Mesendoderm (in vitro differentiated cells): Measurements from ENCODE around the gene PNMA8B. TPM values are rescaled to one million over a fixed set of nuclear protein-coding genes. Genes with fewer than 3 reads are reported as not detected.

Source experiments
- DNase-seq: peaks from one replicate; pipeline ENCODE4 v3.0.0; 2013
- H2AK5ac ChIP-seq: 2 replicates; pipeline ENCODE4 v1.6.1; 2013; ENCODE audit warnings: low read length, inconsistent platforms
- H2BK120ac ChIP-seq: 2 replicates; pipeline ENCODE4 v1.6.1; 2013; ENCODE audit warnings: low read depth, mild to moderate bottlenecking, low read length, moderate library complexity, mixed read lengths
- H2BK15ac ChIP-seq: replicated peaks from 2 replicates; pipeline ENCODE4 v1.6.1; 2013; ENCODE audit warnings: low read depth, mild to moderate bottlenecking, moderate library complexity
- H2BK5ac ChIP-seq: 2 replicates; pipeline ENCODE4 v1.6.1; 2013; ENCODE audit warnings: low read length, inconsistent platforms
- H3K18ac ChIP-seq: 2 replicates; pipeline ENCODE4 v1.6.1; 2013; ENCODE audit warnings: mild to moderate bottlenecking, low read length, mixed read lengths
- H3K23ac ChIP-seq: one replicate; pipeline ENCODE4 v1.6.1; 2013; ENCODE audit warnings: low read length
- H3K27ac ChIP-seq: 2 replicates; pipeline ENCODE4 v1.5.1; 2013; ENCODE audit warnings: low read depth, mild to moderate bottlenecking, inconsistent platforms, low read length, moderate library complexity
- H3K27me3 ChIP-seq: 2 replicates; pipeline ENCODE4 v1.6.1; 2013; ENCODE audit warnings: low read length, control low read depth, mild to moderate bottlenecking, inconsistent platforms; ENCODE audit not compliant: insufficient read depth, poor library complexity
- H3K36me3 ChIP-seq: 2 replicates; pipeline ENCODE4 v1.6.1; 2013; ENCODE audit warnings: low read length, inconsistent platforms; ENCODE audit not compliant: control insufficient read depth, insufficient read depth
- H3K4ac ChIP-seq: one replicate; pipeline ENCODE4 v1.6.1; 2013; ENCODE audit warnings: low read depth, mild to moderate bottlenecking, low read length, moderate library complexity
- H3K4me1 ChIP-seq: 2 replicates; pipeline ENCODE4 v1.6.1; 2013; ENCODE audit warnings: low read depth, low read length, inconsistent platforms; ENCODE audit not compliant: control insufficient read depth
- H3K4me2 ChIP-seq: 2 replicates; pipeline ENCODE4 v1.6.1; 2013; ENCODE audit warnings: low read length
- H3K4me3 ChIP-seq: 2 replicates; pipeline ENCODE4 v1.5.1; 2013; ENCODE audit warnings: mild to moderate bottlenecking, low read length
- H3K56ac ChIP-seq: one replicate; pipeline ENCODE4 v1.6.1; 2013; ENCODE audit warnings: low read length
- H3K79me1 ChIP-seq: 2 replicates; pipeline ENCODE4 v1.6.1; 2013; ENCODE audit warnings: low read length, inconsistent platforms
- H3K79me2 ChIP-seq: 2 replicates; pipeline ENCODE4 v1.6.1; 2013; ENCODE audit warnings: mild to moderate bottlenecking, low read length; ENCODE audit not compliant: control insufficient read depth, insufficient read depth
- H3K9ac ChIP-seq: 2 replicates; pipeline ENCODE4 v1.6.1; 2013; ENCODE audit warnings: low read length, inconsistent platforms
- H4K5ac ChIP-seq: one replicate; pipeline ENCODE4 v1.6.1; 2013; ENCODE audit warnings: low read length
- H4K8ac ChIP-seq: one replicate; pipeline ENCODE4 v1.6.1; 2013; ENCODE audit warnings: low read depth, mild to moderate bottlenecking, control low read depth, low read length, moderate library complexity
- WGBS: extraction: QIAGEN DNeasy Blood & Tissue Kit; methylation state at CpG from one replicate; pipeline ENCODE4 v1.1.7; 2013; ENCODE audit warnings: low lambda C conversion rate, missing lambda C conversion rate; ENCODE audit not compliant: insufficient coverage; ENCODE audit errors: extremely low coverage; 5-methylcytosine and 5-hydroxymethylcytosine counted together
- polyA plus RNA-seq, 2 experiments: library from polyadenylated mRNA; stranded (reverse); fragments of 200-250 nt; gene quantifications; one replicate each; pipeline ENCODE4 v1.2.3, GENCODE V29; 2013

Gene PNMA8B
- 0.10 TPM for polyA plus RNA-seq (2013, experiment 1 of 2)
- polyA plus RNA-seq (2013, experiment 2 of 2), result 0.15 TPM

DNA sequence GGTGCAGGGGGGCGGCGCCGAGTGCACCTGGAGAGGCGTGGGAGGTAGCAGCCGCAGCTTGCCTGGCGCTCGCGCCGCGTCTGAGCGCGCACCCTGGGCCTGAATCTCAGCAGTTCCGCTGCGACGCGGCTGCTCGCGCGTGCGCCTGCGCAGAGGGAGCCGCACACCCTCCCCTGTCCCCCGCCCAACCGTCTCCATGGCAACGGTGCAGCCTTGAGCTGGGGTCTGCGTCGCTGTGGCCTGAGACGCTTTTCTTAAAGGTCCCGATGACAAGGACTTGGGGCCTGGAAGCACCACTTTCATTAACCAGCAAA lies at the start of gene PNMA8B:
TSS of gene PNMA8B (minus strand) at position 82 of the 314 bp plus-strand sequence. CDS start 402 bp downstream, outside the sequence.
- no CpG with 5 or more reads among the region's 29 CpGs for WGBS
- no peaks in the 10 kb centered on the region for H3K4me1 ChIP-seq
- no peak within 1 kb of the TSS for H3K27ac ChIP-seq

DNA sequence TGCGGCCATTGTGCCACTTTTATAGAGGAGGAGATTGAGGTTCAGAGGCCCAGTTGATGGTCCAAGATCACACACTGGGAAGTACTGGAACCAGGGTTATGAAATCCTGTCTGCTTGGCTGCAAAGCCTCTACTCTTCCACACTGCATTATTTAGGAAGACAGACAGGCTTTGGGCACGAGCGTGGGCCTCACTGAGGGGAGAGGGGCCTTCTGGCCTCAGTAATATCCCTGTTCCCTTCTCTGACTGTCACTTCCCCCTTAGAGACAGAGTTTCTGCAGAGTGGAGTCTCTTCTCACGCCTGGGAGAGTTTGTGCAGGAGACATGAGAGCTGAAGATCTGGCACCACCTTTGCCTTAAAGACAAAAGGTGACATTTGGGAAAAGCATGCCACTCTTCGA lies 49.0 kb upstream of the PNMA8B start:
- WGBS, result no CpG with 5 or more reads among the region's 5 CpGs

More for the DNA sequence above, at the start of gene PNMA8B:
- H3K23ac ChIP-seq, result peak within 1 kb of the TSS; percentile 3
- peak; percentile 95 for DNase-seq
- H3K79me2 ChIP-seq, result no peaks in the 10 kb centered on the region
- H2BK15ac ChIP-seq, result no peak within 1 kb of the TSS
- no peak within 1 kb of the TSS for H3K18ac ChIP-seq
- no peak within 1 kb of the TSS for H2AK5ac ChIP-seq
- no peak within 1 kb of the TSS for H2BK5ac ChIP-seq
- H3K36me3 ChIP-seq, result no peaks in the 10 kb centered on the region
- H3K79me1 ChIP-seq, result no peaks in the 10 kb centered on the region
- peak within 1 kb of the TSS; percentile 60 for H3K4me2 ChIP-seq
- H3K56ac ChIP-seq, result peak within 1 kb of the TSS; percentile 74
- H2BK120ac ChIP-seq, result no peak within 1 kb of the TSS
- peak within 1 kb of the TSS; percentile 48 for H3K9ac ChIP-seq
- H3K27me3 ChIP-seq, result peaks cover 37% of the 10 kb centered on the region
- H4K5ac ChIP-seq, result no peak within 1 kb of the TSS
- no peak within 1 kb of the TSS for H4K8ac ChIP-seq
- H3K4ac ChIP-seq, result no peak within 1 kb of the TSS
- no peak within 1 kb of the TSS for H3K4me3 ChIP-seq

GRCh38 chr19:46542428-46543230 lies 47.0 kb upstream of the PNMA8B start:
- H4K5ac ChIP-seq, result no peak overlapping the region
- H3K9ac ChIP-seq, result no peak overlapping the region
- H3K79me2 ChIP-seq, result no peaks in the 10 kb centered on the region
- no peak overlapping the region for H3K4me3 ChIP-seq
- H3K27ac ChIP-seq, result no peak overlapping the region
- H2BK15ac ChIP-seq, result no peak overlapping the region
- no peaks in the 10 kb centered on the region for H3K36me3 ChIP-seq
- no peak overlapping the region for H2BK120ac ChIP-seq
- H2BK5ac ChIP-seq, result no peak overlapping the region
- H3K18ac ChIP-seq, result no peak overlapping the region
- H4K8ac ChIP-seq, result no peak overlapping the region
- H3K79me1 ChIP-seq, result no peaks in the 10 kb centered on the region
- no peak overlapping the region for H3K4me2 ChIP-seq
- no peaks in the 10 kb centered on the region for H3K27me3 ChIP-seq
- no CpG with 5 or more reads among the region's 15 CpGs for WGBS
- no peak overlapping the region for H3K4ac ChIP-seq
- H3K4me1 ChIP-seq, result no peaks in the 10 kb centered on the region
- DNase-seq, result peak; percentile 93
- H2AK5ac ChIP-seq, result no peak overlapping the region
- H3K56ac ChIP-seq, result no peak overlapping the region
- no peak overlapping the region for H3K23ac ChIP-seq

More for the DNA sequence above, 49.0 kb upstream of the PNMA8B start:
- Histone ChIP-seq H3K56ac (no peak overlapping the region), H3K4ac (no peak overlapping the region), H3K36me3 (no peaks in the 10 kb centered on the region), H2BK120ac (no peak overlapping the region), H3K4me2 (no peak overlapping the region), H3K27ac (no peak overlapping the region), H3K79me1 (no peaks in the 10 kb centered on the region), H3K27me3 (no peaks in the 10 kb centered on the region), H4K8ac (no peak overlapping the region), H3K23ac (no peak overlapping the region), H4K5ac (no peak overlapping the region), H2BK15ac (no peak overlapping the region), H3K79me2 (no peaks in the 10 kb centered on the region), H3K4me3 (no peak overlapping the region), H3K9ac (no peak overlapping the region), H3K4me1 (no peaks in the 10 kb centered on the region), H2AK5ac (no peak overlapping the region), H2BK5ac (no peak overlapping the region), H3K18ac (no peak overlapping the region)
- no peak for DNase-seq

GRCh38 chr19:46537136-46538097 lies 41.8 kb upstream of the PNMA8B start:
- no peak overlapping the region for H2BK15ac ChIP-seq
- H3K23ac ChIP-seq, result no peak overlapping the region
- H2BK5ac ChIP-seq, result no peak overlapping the region
- H3K4me1 ChIP-seq, result no peaks in the 10 kb centered on the region
- H2AK5ac ChIP-seq, result no peak overlapping the region
- H3K4ac ChIP-seq, result no peak overlapping the region
- H2BK120ac ChIP-seq, result no peak overlapping the region
- no CpG with 5 or more reads among the region's 19 CpGs for WGBS
- H3K79me2 ChIP-seq, result no peaks in the 10 kb centered on the region
- H3K36me3 ChIP-seq, result no peaks in the 10 kb centered on the region
- no peak overlapping the region for H4K5ac ChIP-seq
- peak; percentile 52 for DNase-seq
- no peak overlapping the region for H3K27ac ChIP-seq
- no peak overlapping the region for H3K4me2 ChIP-seq
- no peak overlapping the region for H3K56ac ChIP-seq
- H3K18ac ChIP-seq, result no peak overlapping the region
- H3K9ac ChIP-seq, result no peak overlapping the region
- no peak overlapping the region for H3K4me3 ChIP-seq
- H3K79me1 ChIP-seq, result no peaks in the 10 kb centered on the region
- H3K27me3 ChIP-seq, result no peaks in the 10 kb centered on the region
- H4K8ac ChIP-seq, result no peak overlapping the region

DNA sequence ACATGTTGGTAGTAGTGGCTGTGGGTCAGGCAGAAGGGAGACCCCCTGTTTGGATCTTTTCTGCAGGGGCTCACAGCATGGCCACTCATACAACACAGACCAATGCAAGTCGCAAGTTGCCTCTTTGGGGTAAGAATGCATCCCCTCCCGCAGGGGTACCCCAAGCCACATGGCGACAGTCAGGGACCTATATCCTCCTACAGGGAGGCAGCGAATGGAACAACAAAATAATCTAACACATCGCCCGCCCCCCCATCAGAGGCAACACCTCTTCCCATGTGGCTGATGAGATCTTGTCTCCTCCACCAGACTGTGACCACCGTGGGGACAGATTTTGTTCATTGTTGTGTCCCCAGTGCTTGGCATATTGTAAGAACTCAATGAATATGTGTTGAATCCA lies 40.7 kb upstream of the PNMA8B start:
- no peak overlapping the region for H2BK5ac ChIP-seq
- no peak overlapping the region for H4K5ac ChIP-seq
- no peaks in the 10 kb centered on the region for H3K36me3 ChIP-seq
- no peak overlapping the region for H3K9ac ChIP-seq
- no peak overlapping the region for H3K4me2 ChIP-seq
- no peaks in the 10 kb centered on the region for H3K27me3 ChIP-seq
- H3K4ac ChIP-seq, result no peak overlapping the region
- H2BK15ac ChIP-seq, result no peak overlapping the region
- no peak overlapping the region for H4K8ac ChIP-seq
- no peak overlapping the region for H3K27ac ChIP-seq
- H2AK5ac ChIP-seq, result no peak overlapping the region
- no peaks in the 10 kb centered on the region for H3K4me1 ChIP-seq
- no peak overlapping the region for H2BK120ac ChIP-seq
- no peak overlapping the region for H3K56ac ChIP-seq
- no peak overlapping the region for H3K4me3 ChIP-seq
- H3K23ac ChIP-seq, result no peak overlapping the region
- DNase-seq, result no peak
- H3K79me1 ChIP-seq, result no peaks in the 10 kb centered on the region
- H3K79me2 ChIP-seq, result no peaks in the 10 kb centered on the region
- no CpG with 5 or more reads among the region's 7 CpGs for WGBS
- no peak overlapping the region for H3K18ac ChIP-seq
